ENCODE results near the gene ZNF264. TPM values are rescaled to one million over a fixed set of nuclear protein-coding genes. Genes with fewer than 3 reads are reported as not detected.

The ZNF264 gene
- total RNA-seq, 1 donor from 2014 or later, result 24.0 TPM

DNA sequence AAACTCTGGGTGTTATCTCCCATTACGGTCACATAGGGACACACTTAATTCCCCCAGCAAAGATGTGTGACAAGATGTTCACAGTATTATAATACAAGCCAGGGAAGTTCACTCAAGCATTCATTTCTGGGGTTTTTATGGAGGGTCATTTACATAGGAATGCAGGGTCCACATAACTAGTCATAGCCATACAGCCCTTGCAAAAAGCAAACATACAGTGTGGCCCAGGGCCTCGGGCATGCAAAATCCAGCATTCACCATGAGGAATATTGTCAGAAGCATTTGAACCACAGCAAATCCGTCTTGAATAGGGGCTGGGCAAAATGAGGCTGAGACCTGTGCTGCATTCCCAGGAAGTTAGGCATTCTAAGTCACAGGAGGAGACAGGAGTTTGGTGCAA, 76.0 kb downstream of the ZNF264 start:
- Histone ChIP-seq H3K4me3 (ENCODE audit: low read length in 3 of 3) (no peak overlapping the region), H3K9me3 (ENCODE audit: control insufficient read depth in 3 of 3, low read length in 3 of 3) (no peaks in the 10 kb centered on the region), H3K27me3 (ENCODE audit: control insufficient read depth in 3 of 3, insufficient read depth in 3 of 3, low read length in 3 of 3) (no peaks in the 10 kb centered on the region), H3K4me1 (ENCODE audit: control insufficient read depth in 3 of 3, insufficient read depth in 3 of 3, low read length in 3 of 3) (no peaks in the 10 kb centered on the region), H3K27ac (ENCODE audit: low read depth, low read length) (no peak overlapping the region), H3K9ac (ENCODE audit: low read depth in 1 of 3, low read length in 3 of 3) (no peak overlapping the region), H3K36me3 (ENCODE audit: control insufficient read depth in 3 of 3, insufficient read depth in 3 of 3, low read length in 3 of 3) (peaks cover 0 to 9% (median 1%) of the 10 kb centered on the region in 3 donors)

DNA sequence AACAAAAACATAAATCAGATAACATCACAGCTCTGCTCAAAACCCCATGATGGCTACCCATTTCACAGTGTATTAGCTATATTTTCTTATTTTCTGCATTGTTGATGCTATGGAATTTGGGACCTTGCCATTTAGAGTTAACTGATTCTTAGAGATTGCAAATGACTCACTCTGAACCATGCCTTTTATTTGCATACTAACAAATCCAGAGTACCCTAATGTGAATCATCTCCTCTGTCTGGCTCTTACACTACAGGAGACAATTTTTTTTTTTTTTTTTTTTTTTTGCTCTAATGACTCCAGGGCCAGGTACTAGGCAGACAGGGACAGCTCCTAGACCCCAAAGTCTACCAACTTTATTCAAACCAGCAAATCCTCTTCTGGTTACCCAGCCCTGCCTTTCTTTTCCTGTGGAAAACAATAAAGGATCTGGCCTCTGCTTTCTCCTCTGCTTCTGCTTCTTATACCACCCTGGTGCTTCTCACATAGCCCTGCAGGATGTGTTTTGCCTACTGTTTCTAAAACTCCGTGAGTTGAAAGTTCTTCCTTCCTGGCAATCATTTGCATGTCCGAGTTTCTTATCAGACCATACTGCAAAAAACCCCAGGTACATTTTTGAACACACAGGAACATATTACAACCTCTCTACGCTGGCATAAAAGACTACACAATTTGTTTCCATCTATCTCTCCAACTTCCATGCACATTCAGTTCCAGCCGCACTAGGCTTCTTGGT, 78.4 kb downstream of the ZNF264 start:
- Histone ChIP-seq H3K27me3 (ENCODE audit: control insufficient read depth in 3 of 3, insufficient read depth in 3 of 3, low read length in 3 of 3) (no peaks in the 10 kb centered on the region), H3K27ac (ENCODE audit: low read depth, low read length) (no peak overlapping the region), H3K4me3 (ENCODE audit: low read length in 3 of 3) (no peak overlapping the region), H3K4me1 (ENCODE audit: control insufficient read depth in 3 of 3, insufficient read depth in 3 of 3, low read length in 3 of 3) (no peaks in the 10 kb centered on the region), H3K9me3 (ENCODE audit: control insufficient read depth in 3 of 3, low read length in 3 of 3) (no peaks in the 10 kb centered on the region), H3K36me3 (ENCODE audit: control insufficient read depth in 3 of 3, insufficient read depth in 3 of 3, low read length in 3 of 3) (peaks cover 0 to 9% (median 4%) of the 10 kb centered on the region in 3 donors), H3K9ac (ENCODE audit: low read depth in 1 of 3, low read length in 3 of 3) (no peak overlapping the region)

DNA sequence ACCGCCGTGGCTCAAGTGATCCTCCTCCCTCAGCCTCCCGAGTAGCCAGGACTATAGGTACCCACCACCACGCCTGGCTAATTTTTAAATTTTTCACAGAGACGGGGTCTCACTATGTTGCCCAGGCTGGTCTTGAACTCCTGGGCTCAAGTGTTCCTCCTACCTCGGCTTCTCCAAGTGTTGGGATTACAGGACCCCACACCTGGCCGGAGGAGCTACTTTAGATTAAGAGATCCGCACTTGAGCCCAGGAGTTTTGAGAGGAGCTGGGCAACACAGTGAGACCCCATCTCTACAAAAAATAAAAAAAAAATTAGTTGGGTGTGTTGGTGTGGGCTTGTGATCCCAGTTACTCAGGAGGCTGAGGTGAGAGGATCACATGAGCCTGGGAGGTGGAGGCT, 80.0 kb downstream of the ZNF264 start:
- H3K4me3 ChIP-seq (ENCODE audit: low read length in 3 of 3), result no peak overlapping the region
- no peaks in the 10 kb centered on the region for H3K4me1 ChIP-seq (ENCODE audit: control insufficient read depth in 3 of 3, insufficient read depth in 3 of 3, low read length in 3 of 3)
- H3K9ac ChIP-seq (ENCODE audit: low read depth in 1 of 3, low read length in 3 of 3), result no peak overlapping the region
- no peak overlapping the region for H3K27ac ChIP-seq (ENCODE audit: low read depth, low read length)
- peaks cover 0 to 9% (median 4%) of the 10 kb centered on the region in 3 donors for H3K36me3 ChIP-seq (ENCODE audit: control insufficient read depth in 3 of 3, insufficient read depth in 3 of 3, low read length in 3 of 3)
- H3K9me3 ChIP-seq (ENCODE audit: control insufficient read depth in 3 of 3, low read length in 3 of 3), result no peaks in the 10 kb centered on the region
- H3K27me3 ChIP-seq (ENCODE audit: control insufficient read depth in 3 of 3, insufficient read depth in 3 of 3, low read length in 3 of 3), result no peaks in the 10 kb centered on the region

Small RNA genes within 50 kb of the gene (small RNA-seq; reads per million reads assigned to genes)
- gene AC025588.3, result not detected

Other genes starting within 250 kb of the ZNF264 start
- not detected for gene USP29, start 71.5 kb upstream of the ZNF264 start, total RNA-seq
- not detected for gene ZIM3, start 46.3 kb upstream of the ZNF264 start, total RNA-seq
- gene DUXA, start 24.0 kb upstream of the ZNF264 start, total RNA-seq, result 0.52 TPM
- not detected for gene AURKC, start 39.5 kb downstream of the ZNF264 start, total RNA-seq
- 26.1 TPM for gene ZNF805, start 49.1 kb downstream of the ZNF264 start, total RNA-seq
- 101 TPM for gene ZNF460, start 89.0 kb downstream of the ZNF264 start, total RNA-seq
- gene ZNF543, start 129.0 kb downstream of the ZNF264 start, total RNA-seq, result 18.8 TPM
- 16.2 TPM for gene ZNF304, start 159.8 kb downstream of the ZNF264 start, total RNA-seq
- gene TRAPPC2B, start 172.1 kb downstream of the ZNF264 start, total RNA-seq, result 25.1 TPM
- gene ZNF547, start 172.1 kb downstream of the ZNF264 start, total RNA-seq, result 3.1 TPM
- 27.7 TPM for gene ZNF548, start 198.4 kb downstream of the ZNF264 start, total RNA-seq
- 14.1 TPM for gene ZNF17, start 219.7 kb downstream of the ZNF264 start, total RNA-seq
- 13.6 TPM for gene ZNF749, start 243.8 kb downstream of the ZNF264 start, total RNA-seq